Colonic mucosa (tissue), 4 donors: ENCODE measurements around the gene S1PR4. TPM values are rescaled to one million over a fixed set of nuclear protein-coding genes. Genes with fewer than 3 reads are reported as not detected.

Source experiments
- DNase-seq: peaks from one replicate; pipeline ENCODE4 v3.0.0-alpha.2; 2020
- H3K27ac ChIP-seq: fragments of 200-600 bp; one replicate; pipeline ENCODE4 v1.8.0; 2021
- H3K27me3 ChIP-seq: fragments of 200-600 bp; one replicate; pipeline ENCODE4 v1.8.0; 2021
- H3K36me3 ChIP-seq: fragments of 200-600 bp; one replicate; pipeline ENCODE4 v1.8.0; 2021
- H3K4me1 ChIP-seq: fragments of 200-600 bp; one replicate; pipeline ENCODE4 v1.8.0; 2021; ENCODE audit warnings: mild to moderate bottlenecking
- H3K4me3 ChIP-seq: fragments of 200-600 bp; one replicate; pipeline ENCODE4 v1.8.0; 2021
- H3K9ac ChIP-seq, 2 donors: one replicate each; pipeline ENCODE4 v1.7.0; 2013; ENCODE audit warnings: control low read depth in 2 of 2, low read depth in 2 of 2, low read length in 2 of 2
- H3K9me3 ChIP-seq: fragments of 200-600 bp; one replicate; pipeline ENCODE4 v1.8.0; 2021
- CTCF ChIP-seq: fragments of 200-600 bp; IDR thresholded peaks from one replicate; pipeline ENCODE4 v1.8.0; 2022; ENCODE audit warnings: antibody characterized with exemption, mild to moderate bottlenecking
- intact Hi-C: fragments of 100-400 bp; cut with DNase I; formaldehyde crosslinking; loops from one replicate; pipeline ENCODE4 v1.14.1; 2022
- total RNA-seq, 2 donors: library from RNA; stranded (reverse); fragmentation: NEBNext Ultra II Directional in 1 of 2; extraction: Animal tissue kit (Norgen Biotek cat#: 25700) in 1 of 2; gene quantifications; one replicate each; pipeline ENCODE4 v1.2.1, GENCODE V29; 2021
- donor health status: healthy.
- donor health status: DM: no; HTN: no; CAD: no.
- donor health status: DM: no; HTN: no; CAD: no.

The S1PR4 gene
- total RNA-seq, 2 donors from 2014 or later: 0.96 to 1.1 TPM

DNA sequence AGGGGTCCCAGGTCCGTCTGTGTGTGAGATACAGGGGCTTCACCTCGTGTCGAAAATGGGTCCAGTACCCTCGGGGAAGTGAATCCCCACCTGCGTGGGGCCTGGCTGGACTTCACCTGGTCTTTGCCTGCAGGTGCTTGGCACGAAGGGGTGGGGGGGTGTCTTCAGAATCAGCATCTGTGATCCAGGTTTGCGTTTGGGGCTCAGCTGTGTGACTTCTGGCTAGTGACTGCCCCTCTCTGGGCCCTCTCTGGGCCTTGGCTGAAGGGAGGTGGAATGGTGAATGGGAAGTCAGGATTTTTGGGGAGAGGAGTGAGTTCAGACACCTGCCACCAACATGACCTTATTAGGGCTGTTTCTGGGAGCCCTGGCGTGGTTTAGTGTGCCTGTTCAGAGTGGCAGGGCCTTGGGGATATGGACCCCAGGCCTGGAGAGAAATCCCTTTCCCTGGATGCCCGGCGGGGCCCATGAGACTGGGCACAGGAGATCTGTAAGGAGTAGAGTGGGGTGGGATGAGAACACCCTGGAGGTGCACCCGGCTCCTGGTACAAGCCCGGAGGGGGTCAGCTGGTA is 48.6 kb downstream of the S1PR4 start:
- no peak for DNase-seq
- H3K36me3 ChIP-seq: no peaks in the 10 kb centered on the region
- intact Hi-C loops: no loop called here
- no peak overlapping the region for H3K27ac ChIP-seq
- H3K9me3 ChIP-seq: no peaks in the 10 kb centered on the region
- no peak overlapping the region for H3K4me3 ChIP-seq
- H3K9ac ChIP-seq: no peak overlapping the region
- H3K27me3 ChIP-seq: peaks cover 21% of the 10 kb centered on the region
- no peak for TF ChIP-seq CTCF
- H3K4me1 ChIP-seq: no peaks in the 10 kb centered on the region

DNA sequence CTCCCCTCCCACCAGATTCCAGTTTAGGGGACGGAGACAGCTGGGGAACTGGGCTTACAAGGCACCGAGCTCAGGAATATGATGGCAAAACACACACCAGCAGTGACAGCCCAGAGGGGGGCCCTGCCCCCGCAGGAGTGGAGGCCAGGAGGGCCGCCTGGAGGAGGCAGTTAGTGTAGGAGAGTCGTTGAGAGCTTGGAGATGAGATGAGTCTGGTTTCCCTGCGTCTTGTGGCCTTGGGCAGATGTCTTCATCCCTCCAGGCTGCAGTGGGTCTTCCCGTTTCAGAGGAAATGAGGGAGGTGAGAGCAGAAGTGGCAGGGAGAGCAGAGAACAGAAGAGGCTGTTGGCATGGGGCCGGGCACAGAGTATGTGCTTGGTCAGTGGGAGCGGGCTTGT is 50.8 kb downstream of the S1PR4 start:
- no peak overlapping the region for H3K9ac ChIP-seq
- no peaks in the 10 kb centered on the region for H3K9me3 ChIP-seq
- intact Hi-C loops: no loop called here
- TF ChIP-seq CTCF: no peak
- H3K4me1 ChIP-seq: no peaks in the 10 kb centered on the region
- H3K4me3 ChIP-seq: no peak overlapping the region
- H3K27me3 ChIP-seq: peaks cover 19% of the 10 kb centered on the region
- H3K36me3 ChIP-seq: no peaks in the 10 kb centered on the region
- no peak overlapping the region for H3K27ac ChIP-seq
- DNase-seq: no peak

Other genes starting within 250 kb of the S1PR4 start
- gene ZNF77, start 233.8 kb upstream of the S1PR4 start, total RNA-seq: 1 to 10 TPM; 3.1 to 3.3 TPM
- 1 to 10 TPM; 2.9 to 3.8 TPM for gene TLE6, start 201.2 kb upstream of the S1PR4 start, total RNA-seq
- 10 to 100 TPM; 42.8 to 52.4 TPM for gene TLE2, start 149.5 kb upstream of the S1PR4 start, total RNA-seq
- gene TLE5, start 116.3 kb upstream of the S1PR4 start, total RNA-seq: 100 to 1,000 TPM; 407 to 409 TPM
- gene GNA11, start 84.4 kb upstream of the S1PR4 start, total RNA-seq: 100 to 1,000 TPM; 197 to 215 TPM
- gene GNA15, start 42.7 kb upstream of the S1PR4 start, total RNA-seq: 1 to 10 TPM; 1.6 to 6.6 TPM
- gene NCLN, start 7.2 kb downstream of the S1PR4 start, total RNA-seq: 100 to 1,000 TPM in 1 of 2 donors, 10 to 100 TPM in 1; 75.0 to 195 TPM
- under 1 TPM; 0.42 to 0.59 TPM for gene CELF5, start 45.9 kb downstream of the S1PR4 start, total RNA-seq
- gene NFIC, start 187.8 kb downstream of the S1PR4 start, total RNA-seq: 10 to 100 TPM; 42.0 to 71.3 TPM